ENCODE results near the gene TIGD1. TPM values are rescaled to one million over a fixed set of nuclear protein-coding genes. Genes with fewer than 3 reads are reported as not detected.

TIGD1 gene
- total RNA-seq, 2 donors from 2014 or later = 3.6 to 4.2 TPM

GRCh38 chr2:232502911-232503808 lies 47.2 kb downstream of the TIGD1 start:
- Histone ChIP-seq H3K9me3 (no peaks in the 10 kb centered on the region), H3K27me3 (peaks cover 0 to 6% of the 10 kb centered on the region in 2 donors)
- intact Hi-C loops (cut with DNase I) = no loop called here

DNA sequence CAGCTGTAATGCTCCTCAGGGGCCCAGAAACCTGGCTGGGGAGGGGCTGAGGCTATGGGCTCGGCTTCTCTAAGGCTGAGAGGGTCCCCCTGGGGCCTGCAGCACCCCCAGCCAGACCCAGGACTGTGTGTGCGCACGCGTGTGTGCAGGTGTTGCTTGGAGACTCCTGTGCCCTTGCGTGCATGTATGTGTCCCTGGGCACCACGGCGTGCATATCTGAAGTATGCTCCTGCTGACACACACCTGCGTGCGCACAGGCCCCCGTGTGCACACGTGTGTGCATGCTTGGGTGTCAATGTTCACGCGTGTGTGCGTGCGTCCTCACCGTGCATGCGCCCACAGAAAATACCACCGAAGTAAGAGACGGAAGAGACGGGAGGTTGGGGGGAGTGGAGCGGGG lies 47.8 kb downstream of the TIGD1 start:
- H3K36me3 ChIP-seq (replicated peaks in 1 of 2; ENCODE audit: insufficient read depth in 1 of 2, low read depth in 2 of 2) = no peaks in the 10 kb centered on the region
- TF ChIP-seq CTCF (IDR thresholded peaks at IDR 0.05) (no peak), POLR2A (IDR thresholded peaks at IDR 0.05) (no peak)
- H3K27ac ChIP-seq = no peak overlapping the region
- intact Hi-C loops (cut with DNase I) = no loop called here
- H3K9me3 ChIP-seq = no peaks in the 10 kb centered on the region
- peaks cover 0 to 6% of the 10 kb centered on the region in 2 donors for H3K27me3 ChIP-seq
- H3K4me3 ChIP-seq = no peak overlapping the region
- DNase-seq = peak in 1 of 4 donors; percentile 23
- ATAC-seq = no peak
- H3K4me1 ChIP-seq = peaks cover 22% of the 10 kb centered on the region
- WGBS, 2 donors = 53 to 69% methylated on average over 12 to 14 of the region's 21 CpGs

More at GRCh38 chr2:232502911-232503808, 47.2 kb downstream of the TIGD1 start:
- 23 to 37% methylated on average over 36 to 61 of the region's 75 CpGs for WGBS, 2 donors
- peaks cover 22% of the 10 kb centered on the region for H3K4me1 ChIP-seq
- no peaks in the 10 kb centered on the region for H3K36me3 ChIP-seq (replicated peaks in 1 of 2; ENCODE audit: insufficient read depth in 1 of 2, low read depth in 2 of 2)
- TF ChIP-seq CTCF (IDR thresholded peaks at IDR 0.05) (no peak), POLR2A (IDR thresholded peaks at IDR 0.05) (no peak)
- ATAC-seq (peak; percentile 25), DNase-seq (peak in 3 of 4 donors; percentile 23 to 32 (median 27))
- no peak overlapping the region for H3K4me3 ChIP-seq
- no peak overlapping the region for H3K27ac ChIP-seq

- Histone ChIP-seq H3K27ac (peak overlapping the region in 3 of 4 donors; percentile 50 to 73 (median 61)), H3K4me1 (peaks cover 22% of the 10 kb centered on the region), H3K36me3 (replicated peaks in 1 of 2; ENCODE audit: insufficient read depth in 1 of 2, low read depth in 2 of 2) (no peaks in the 10 kb centered on the region), H3K9me3 (no peaks in the 10 kb centered on the region), H3K4me3 (no peak overlapping the region), H3K27me3 (peaks cover 0 to 6% of the 10 kb centered on the region in 2 donors)
- peak in 2 of 4 donors; percentile 19 to 36 for DNase-seq
- peak; percentile 21 for ATAC-seq
- intact Hi-C loops (cut with DNase I) = no loop called here
- WGBS, 2 donors = 38 to 46% methylated on average over 8 to 10 of the region's 10 CpGs
- no peak for TF ChIP-seq CTCF (IDR thresholded peaks at IDR 0.05)
- TF ChIP-seq POLR2A (IDR thresholded peaks at IDR 0.05) = no peak
Measured at GRCh38 chr2:232501794-232502390, 48.5 kb downstream of the TIGD1 start.

DNA sequence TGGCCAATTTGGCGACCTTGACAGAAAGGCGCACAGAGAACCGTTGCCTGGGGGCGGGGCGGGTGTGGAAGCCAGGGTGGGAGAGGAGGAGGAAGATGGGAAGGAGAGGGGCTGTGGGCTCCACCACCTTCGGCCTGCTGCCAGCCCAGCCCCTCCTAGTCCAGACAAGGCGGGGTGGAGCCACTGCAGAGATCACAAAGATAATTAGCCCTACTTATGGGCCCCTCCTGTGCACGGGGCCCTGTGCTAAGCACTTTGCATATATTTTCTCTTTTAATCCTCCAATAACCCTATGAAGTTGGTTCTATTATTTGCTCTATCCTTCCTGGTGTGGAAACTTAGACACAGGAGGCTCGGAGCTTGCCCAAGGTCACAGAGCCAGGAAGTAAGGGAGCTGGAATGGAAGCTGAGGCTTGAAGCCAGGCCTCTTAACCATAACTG lies 49.0 kb downstream of the TIGD1 start:
- Histone ChIP-seq H3K4me1 (peaks cover 22% of the 10 kb centered on the region), H3K4me3 (no peak overlapping the region), H3K9me3 (no peaks in the 10 kb centered on the region), H3K36me3 (replicated peaks in 1 of 2; ENCODE audit: insufficient read depth in 1 of 2, low read depth in 2 of 2) (no peaks in the 10 kb centered on the region), H3K27ac (peak overlapping the region in 3 of 4 donors; percentile 50 to 73 (median 61)), H3K27me3 (peaks cover 0 to 6% of the 10 kb centered on the region in 2 donors)
- TF ChIP-seq CTCF (IDR thresholded peaks at IDR 0.05) = no peak
- TF ChIP-seq POLR2A (IDR thresholded peaks at IDR 0.05) = no peak
- WGBS, 2 donors = 57 to 66% methylated on average over 8 to 9 of the region's 9 CpGs
- intact Hi-C loops (cut with DNase I) = no loop called here
- peak; percentile 77 for ATAC-seq
- peak; percentile 48 to 70 (median 64) for DNase-seq

Data from body of pancreas (tissue), 4 donors.